Gastrocnemius medialis (tissue), 4 donors: ENCODE measurements around the gene ELOA. TPM values are rescaled to one million over a fixed set of nuclear protein-coding genes. Genes with fewer than 3 reads are reported as not detected.

Source experiments
- ATAC-seq, 2 donors: fragments of 150-250 bp; one replicate each; pipeline ENCODE4 v1.9.1; 2016
- DNase-seq, 2 donors: peaks; one replicate each; pipeline ENCODE4 v3.0.0-alpha.2; 2019
- H3K27ac ChIP-seq, 4 donors: fragments of 200-600 bp; sonication (generic); 1 replicate in 1 of 4; 2 replicates in 3 of 4; pipeline ENCODE4 v1.5.1; 2016 to 2018; ENCODE audit warnings: mild to moderate bottlenecking in 2 of 4, moderate library complexity in 1 of 4
- H3K27me3 ChIP-seq, 3 donors: fragments of 200-600 bp; sonication (generic) in 2 of 3; 1 replicate in 1 of 3; 2 replicates in 2 of 3; pipeline versions ENCODE4 v1.5.1 to v1.6.0; 2016 to 2019; ENCODE audit warnings: mild to moderate bottlenecking in 1 of 3, moderate library complexity in 1 of 3
- H3K36me3 ChIP-seq, 2 donors: fragments of 200-600 bp; sonication (generic) in 1 of 2; one replicate each; pipeline ENCODE4 v1.5.1; 2017 to 2018
- H3K4me1 ChIP-seq, 2 donors: fragments of 200-600 bp; sonication (generic) in 1 of 2; one replicate each; pipeline ENCODE4 v1.5.1; 2016 to 2017; ENCODE audit warnings: mild to moderate bottlenecking in 2 of 2
- H3K4me3 ChIP-seq, 4 donors: fragments of 200-600 bp; sonication (generic) in 3 of 4; 1 replicate in 1 of 4; 2 replicates in 3 of 4; pipeline ENCODE4 v1.5.1; 2016 to 2019; ENCODE audit warnings: mild to moderate bottlenecking in 2 of 4
- H3K9me3 ChIP-seq, 3 donors: fragments of 200-600 bp; sonication (generic) in 2 of 3; 1 replicate in 1 of 3; 2 replicates in 2 of 3; pipeline ENCODE4 v1.5.1; 2016 to 2019
- POLR2A ChIP-seq, 2 donors: fragments of 450-650 bp; IDR thresholded peaks; one replicate each; pipeline ENCODE4 v1.6.1; 2017; ENCODE audit warnings: antibody characterized with exemption in 2 of 2, mild to moderate bottlenecking in 2 of 2, moderate library complexity in 2 of 2
- in situ Hi-C, 4 donors: fragments of 200-750 bp; cut with MboI; loops; one replicate each; pipeline versions ENCODE4 v1.15.0 to v1.8.0; 2017; ENCODE audit warnings: low sequenced_read_pairs in 4 of 4
- intact Hi-C: fragments of 100-400 bp; cut with DNase I; formaldehyde crosslinking; loops from one replicate; pipeline ENCODE4 v1.15.1; 2023; ENCODE audit warnings: low total_unique reads
- total RNA-seq, 4 donors: library from RNA; depleted of rRNA; stranded (reverse); fragments of >200 nt; gene quantifications; one replicate each; pipeline versions ENCODE4 v1.1.0 to v1.2.3, GENCODE V29; 2016
- TF ChIP-seq, protein P1 (sequence below), 5 experiments: fragments of 450-650 bp in 3 of 5; fragments of 200-600 bp in 2 of 5; sonication (generic) in 2 of 5; IDR thresholded peaks in 4 of 5; conservative IDR thresholded peaks in 1 of 5; 1 replicate in 4 of 5; 2 replicates in 1 of 5; pipeline ENCODE4 v1.5.1; 2016 to 2019; ENCODE audit warnings: antibody characterized with exemption in 5 of 5, mild to moderate bottlenecking in 3 of 5, moderate library complexity in 3 of 5

The ELOA gene
- total RNA-seq, 4 donors from 2014 or later = 44.7 to 73.0 (median 59.0) TPM

- in situ Hi-C loops = no loop called here
- Histone ChIP-seq H3K9me3 (no peaks in the 10 kb centered on the region), H3K27ac (peak overlapping the region in 2 of 4 donors; percentile 2), H3K36me3 (peaks cover 0 to 43% of the 10 kb centered on the region in 2 donors), H3K27me3 (no peaks in the 10 kb centered on the region), H3K4me3 (no peak overlapping the region), H3K4me1 (peaks cover 55 to 56% of the 10 kb centered on the region in 2 donors)
- intact Hi-C loops = no loop called here
- DNase-seq = peak; percentile 23 to 27
- TF ChIP-seq, protein P1, sequence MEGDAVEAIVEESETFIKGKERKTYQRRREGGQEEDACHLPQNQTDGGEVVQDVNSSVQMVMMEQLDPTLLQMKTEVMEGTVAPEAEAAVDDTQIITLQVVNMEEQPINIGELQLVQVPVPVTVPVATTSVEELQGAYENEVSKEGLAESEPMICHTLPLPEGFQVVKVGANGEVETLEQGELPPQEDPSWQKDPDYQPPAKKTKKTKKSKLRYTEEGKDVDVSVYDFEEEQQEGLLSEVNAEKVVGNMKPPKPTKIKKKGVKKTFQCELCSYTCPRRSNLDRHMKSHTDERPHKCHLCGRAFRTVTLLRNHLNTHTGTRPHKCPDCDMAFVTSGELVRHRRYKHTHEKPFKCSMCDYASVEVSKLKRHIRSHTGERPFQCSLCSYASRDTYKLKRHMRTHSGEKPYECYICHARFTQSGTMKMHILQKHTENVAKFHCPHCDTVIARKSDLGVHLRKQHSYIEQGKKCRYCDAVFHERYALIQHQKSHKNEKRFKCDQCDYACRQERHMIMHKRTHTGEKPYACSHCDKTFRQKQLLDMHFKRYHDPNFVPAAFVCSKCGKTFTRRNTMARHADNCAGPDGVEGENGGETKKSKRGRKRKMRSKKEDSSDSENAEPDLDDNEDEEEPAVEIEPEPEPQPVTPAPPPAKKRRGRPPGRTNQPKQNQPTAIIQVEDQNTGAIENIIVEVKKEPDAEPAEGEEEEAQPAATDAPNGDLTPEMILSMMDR (IDR thresholded peaks at IDR 0.05 in 4 of 5, conservative IDR thresholded peaks at IDR 0.05 in 1 of 5) = no peak
- no peak for TF ChIP-seq POLR2A (IDR thresholded peaks at IDR 0.05)
- peak; percentile 62 to 70 for ATAC-seq
Measured at GRCh38 chr1:23763041-23763577, 19.8 kb downstream of the ELOA start.

DNA sequence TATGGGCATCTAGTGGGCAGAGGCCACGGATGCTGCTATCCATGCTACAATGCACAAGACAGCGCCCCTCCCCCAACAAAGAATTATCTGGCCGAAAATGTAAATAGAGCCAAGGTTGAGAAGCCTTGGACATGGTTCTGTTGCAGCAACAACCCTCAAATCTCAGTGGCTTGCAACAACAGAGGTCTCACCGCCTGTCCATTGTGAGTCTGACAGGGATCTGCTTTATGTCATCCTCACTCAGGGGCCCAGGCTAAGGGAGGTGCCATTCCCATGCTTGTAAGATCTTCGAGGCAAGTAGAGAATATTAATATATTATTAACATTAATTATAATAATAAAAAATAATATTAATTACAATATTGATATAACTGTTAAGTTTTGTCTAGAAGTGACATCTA is 25.5 kb downstream of the ELOA start:
- in situ Hi-C loops = no loop called here
- no peaks in the 10 kb centered on the region for H3K27me3 ChIP-seq
- no peak overlapping the region for H3K27ac ChIP-seq
- no peak for DNase-seq
- intact Hi-C loops = no loop called here
- no peaks in the 10 kb centered on the region for H3K9me3 ChIP-seq
- H3K4me3 ChIP-seq = no peak overlapping the region
- no peak for TF ChIP-seq POLR2A (IDR thresholded peaks at IDR 0.05)
- TF ChIP-seq, protein P1 (IDR thresholded peaks at IDR 0.05 in 4 of 5, conservative IDR thresholded peaks at IDR 0.05 in 1 of 5) = no peak
- ATAC-seq = no peak
- H3K4me1 ChIP-seq = peaks cover 3 to 11% of the 10 kb centered on the region in 2 donors
- H3K36me3 ChIP-seq = peaks cover 0 to 10% of the 10 kb centered on the region in 2 donors

DNA sequence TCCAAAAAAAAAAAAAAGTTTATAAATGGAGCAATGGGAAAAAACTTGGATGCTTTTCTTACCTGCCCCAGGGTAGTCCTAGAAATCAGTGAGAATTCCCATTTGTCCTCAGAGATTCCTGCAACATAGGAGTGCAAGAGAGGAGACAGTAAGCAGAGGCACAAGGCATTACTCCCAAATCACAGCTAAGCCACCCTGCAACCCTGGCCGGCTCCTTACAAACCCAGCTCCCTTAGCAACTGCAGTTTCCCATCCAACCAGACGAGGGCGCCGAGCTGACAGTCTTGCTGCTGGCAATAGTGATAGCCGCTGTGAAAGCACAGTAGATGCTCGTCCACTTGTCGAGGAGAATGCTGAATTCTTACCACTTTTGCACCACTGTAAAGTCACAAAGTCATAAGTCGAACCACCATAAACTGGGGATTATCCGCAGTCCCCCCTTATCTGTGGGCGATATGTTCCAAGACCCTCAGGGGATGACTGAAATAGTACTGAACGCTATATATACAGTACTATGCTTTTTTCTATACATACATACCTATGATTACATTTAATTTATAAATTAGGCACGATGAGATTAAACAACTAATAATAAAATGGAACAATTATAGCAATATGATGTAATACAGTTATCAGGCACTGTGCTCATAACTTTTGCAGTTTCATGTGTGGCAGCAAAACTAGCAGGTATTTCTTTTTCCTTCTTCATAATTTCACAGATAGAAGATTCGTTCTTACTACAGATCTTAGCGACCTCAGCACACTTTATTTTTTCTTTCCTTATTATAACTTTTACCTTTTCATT is 29.0 kb downstream of the ELOA start:
- Histone ChIP-seq H3K4me1 (peaks cover 4 to 14% of the 10 kb centered on the region in 2 donors), H3K9me3 (no peaks in the 10 kb centered on the region), H3K27me3 (no peaks in the 10 kb centered on the region), H3K4me3 (no peak overlapping the region), H3K36me3 (no peaks in the 10 kb centered on the region), H3K27ac (no peak overlapping the region)
- intact Hi-C loops (loop anchor here (1.0 to 2.0 kb wide), 2 partner anchors 96 to 145 kb away; partner anchors contain the start of gene FUCA1), in situ Hi-C loops (no loop called here)
- TF ChIP-seq POLR2A (IDR thresholded peaks at IDR 0.05) = no peak
- TF ChIP-seq, protein P1 (IDR thresholded peaks at IDR 0.05 in 4 of 5, conservative IDR thresholded peaks at IDR 0.05 in 1 of 5) = peak; percentile 69 to 93 (median 80)
- peak; percentile 83 to 92 for ATAC-seq
- DNase-seq = peak; percentile 58 to 80

- no peak overlapping the region for H3K4me3 ChIP-seq
- no peaks in the 10 kb centered on the region for H3K9me3 ChIP-seq
- ATAC-seq = no peak
- H3K27ac ChIP-seq = no peak overlapping the region
- DNase-seq = no peak
- in situ Hi-C loops (no loop called here), intact Hi-C loops (loop anchor here (1.0 to 2.0 kb wide), 2 partner anchors 95 to 144 kb away; partner anchors contain the start of gene FUCA1)
- H3K27me3 ChIP-seq = no peaks in the 10 kb centered on the region
- no peaks in the 10 kb centered on the region for H3K36me3 ChIP-seq
- H3K4me1 ChIP-seq = peaks cover 10 to 19% of the 10 kb centered on the region in 2 donors
- TF ChIP-seq, protein P1 (IDR thresholded peaks at IDR 0.05 in 4 of 5, conservative IDR thresholded peaks at IDR 0.05 in 1 of 5) = no peak
- TF ChIP-seq POLR2A (IDR thresholded peaks at IDR 0.05) = no peak
Measured at GRCh38 chr1:23772854-23773242, 29.6 kb downstream of the ELOA start.
